ENCODE measurements around the gene RARB.

DNA sequence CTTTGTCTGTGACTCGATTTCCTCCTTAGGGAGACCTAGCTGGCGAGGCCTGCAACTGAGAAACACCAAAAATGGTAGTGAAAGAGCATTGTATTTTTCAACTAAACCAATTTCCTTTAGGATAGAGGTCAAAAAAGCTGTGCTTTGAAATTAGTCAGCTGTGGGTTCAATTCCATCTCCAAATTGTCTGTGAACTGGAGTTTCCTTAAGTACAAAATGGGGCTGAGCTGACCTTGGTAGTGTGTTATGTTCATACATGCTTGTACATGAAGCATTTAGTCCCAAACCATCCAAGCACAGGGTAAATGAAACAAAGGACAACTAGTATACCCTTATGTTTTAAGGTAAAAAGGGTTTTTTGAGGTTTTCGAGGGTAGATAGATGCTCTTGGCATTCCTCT is 99.3 kb downstream of the RARB start:
- TF ChIP-seq CTCF (IDR thresholded peaks at IDR 0.05) (no peak), POLR2A (IDR thresholded peaks at IDR 0.05) (no peak)
